NCI-H2227 (cell line): ENCODE measurements around the gene SPATS1.

Source experiments
- DNase-seq: peaks from one replicate; lab custom pipeline; 2025; ENCODE audit not compliant: unreplicated experiment; lab: John Stamatoyannopoulos, UW

SPATS1 gene

GRCh38 chr6:44342489-44342888 lies at the start of gene SPATS1:
SPATS1 (plus strand) TSS chr6:44342650; CDS start chr6:44343096, 446 bp downstream.
- peak; percentile 70 for DNase-seq

GRCh38 chr6:44292661-44293365 lies 49.6 kb upstream of the SPATS1 start:
- no peak for DNase-seq

- no peak for DNase-seq
Measured at GRCh38 chr6:44294832-44295791, 47.3 kb upstream of the SPATS1 start.

- peak; percentile 75 for DNase-seq
Measured at GRCh38 chr6:44297063-44298038, 45.1 kb upstream of the SPATS1 start.

- DNase-seq = peak; percentile 9
Measured at GRCh38 chr6:44298055-44298803, 44.2 kb upstream of the SPATS1 start.

- DNase-seq = no peak
Measured at GRCh38 chr6:44298864-44299263, 43.6 kb upstream of the SPATS1 start.

- no peak for DNase-seq
Measured at GRCh38 chr6:44300292-44300823, 42.1 kb upstream of the SPATS1 start.

- no peak for DNase-seq
Measured at GRCh38 chr6:44301106-44301505, 41.3 kb upstream of the SPATS1 start.

GRCh38 chr6:44301782-44302564 lies 40.5 kb upstream of the SPATS1 start:
- DNase-seq = no peak

- no peak for DNase-seq
Measured at GRCh38 chr6:44302856-44303255, 39.6 kb upstream of the SPATS1 start.

- no peak for DNase-seq
Measured at GRCh38 chr6:44303842-44304241, 38.6 kb upstream of the SPATS1 start.

- DNase-seq = peak; percentile 30
Measured at GRCh38 chr6:44304282-44305199, 37.9 kb upstream of the SPATS1 start.

- DNase-seq = no peak
Measured at GRCh38 chr6:44305200-44305725, 37.2 kb upstream of the SPATS1 start.

- DNase-seq = no peak
Measured at GRCh38 chr6:44306710-44307109, 35.7 kb upstream of the SPATS1 start.

- DNase-seq = no peak
Measured at GRCh38 chr6:44307217-44307616, 35.2 kb upstream of the SPATS1 start.

GRCh38 chr6:44309092-44309491 lies 33.4 kb upstream of the SPATS1 start:
- DNase-seq = no peak

GRCh38 chr6:44309631-44310030 lies 32.8 kb upstream of the SPATS1 start:
- no peak for DNase-seq

- DNase-seq = no peak
Measured at GRCh38 chr6:44310241-44310640, 32.2 kb upstream of the SPATS1 start.
